ENCODE results near the gene ARHGAP29. TPM values are rescaled to one million over a fixed set of nuclear protein-coding genes. Genes with fewer than 3 reads are reported as not detected.
A peak's percentile ranks its signal among the peaks of the same experiment; 100 is the strongest.

The ARHGAP29 gene
- total and polyA plus RNA-seq, 2 donors (not counting 1 experiment from before 2014, with no cell fraction given) = 26.6 to 37.3 TPM

DNA sequence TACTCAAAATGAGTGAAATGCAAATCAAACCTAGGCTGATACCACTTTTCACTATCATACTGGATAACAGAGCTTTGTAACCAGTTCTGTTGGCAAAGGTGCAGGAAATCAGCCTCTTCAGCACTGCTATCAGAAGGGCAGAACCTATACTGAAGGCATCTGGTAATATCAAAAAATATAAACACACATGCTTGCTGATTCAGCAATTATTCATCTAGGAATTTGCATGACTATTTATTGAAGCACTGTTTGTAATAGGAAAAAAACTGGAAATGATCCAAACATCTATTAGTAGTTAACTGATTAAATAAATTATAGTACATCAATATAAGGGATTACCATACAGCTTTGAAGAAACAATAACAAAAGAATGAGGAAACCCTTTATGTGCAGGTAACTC, 21.4 kb downstream of the ARHGAP29 start:
- Histone ChIP-seq H3K79me2 (ENCODE audit: control insufficient read depth, insufficient read depth, low read length) (peaks cover 8% of the 10 kb centered on the region), H4K20me1 (ENCODE audit: control insufficient read depth, extremely low read depth, insufficient read depth, low read length) (no peaks in the 10 kb centered on the region), H3K4me1 (ENCODE audit: control insufficient read depth, extremely low read depth, insufficient read depth, low read length) (no peaks in the 10 kb centered on the region), H3K4me2 (ENCODE audit: extremely low read depth, insufficient read depth, low read length) (no peak overlapping the region), H3K36me3 (ENCODE audit: control insufficient read depth, insufficient read depth, low read length) (peaks cover 6% of the 10 kb centered on the region), H3K4me3 (replicated peaks in 1 of 4; ENCODE audit: control extremely low read depth in 1 of 4, insufficient read depth in 1 of 4, low read depth in 3 of 4, low read length in 4 of 4) (no peak overlapping the region), H3K27ac (ENCODE audit: insufficient read depth, low read length) (no peak overlapping the region), H3K9ac (ENCODE audit: insufficient read depth, low read length) (no peak overlapping the region), H2AFZ (ENCODE audit: low read length) (no peak overlapping the region), H3K9me3 (ENCODE audit: control insufficient read depth, insufficient read depth, low read depth, low read length) (no peaks in the 10 kb centered on the region), H3K27me3 (ENCODE audit: control insufficient read depth, insufficient read depth, low read length) (no peaks in the 10 kb centered on the region)
- DNase-seq (ENCODE audit: low read depth in 2 of 2) = peak; percentile 17 to 24
- no peak for TF ChIP-seq CTCF (conservative IDR thresholded peaks at IDR 0.05 in 1 of 2, IDR thresholded peaks at IDR 0.05 in 1 of 2; ENCODE audit: low read depth in 1 of 2, low read length in 2 of 2)
- no peak for TF ChIP-seq EZH2 (IDR thresholded peaks at IDR 0.05; ENCODE audit: low read length, missing control alignments)

GRCh38 chr1:94209982-94210381, 27.4 kb downstream of the ARHGAP29 start:
- TF ChIP-seq CTCF (conservative IDR thresholded peaks at IDR 0.05 in 1 of 2, IDR thresholded peaks at IDR 0.05 in 1 of 2; ENCODE audit: low read depth in 1 of 2, low read length in 2 of 2) (no peak), EZH2 (IDR thresholded peaks at IDR 0.05; ENCODE audit: low read length, missing control alignments) (no peak)
- H3K27me3 ChIP-seq (ENCODE audit: control insufficient read depth, insufficient read depth, low read length) = no peaks in the 10 kb centered on the region
- DNase-seq (ENCODE audit: low read depth in 2 of 2) = no peak
- no peaks in the 10 kb centered on the region for H4K20me1 ChIP-seq (ENCODE audit: control insufficient read depth, extremely low read depth, insufficient read depth, low read length)
- H3K9me3 ChIP-seq (ENCODE audit: control insufficient read depth, insufficient read depth, low read depth, low read length) = no peaks in the 10 kb centered on the region
- H3K9ac ChIP-seq (ENCODE audit: insufficient read depth, low read length) = no peak overlapping the region
- H3K36me3 ChIP-seq (ENCODE audit: control insufficient read depth, insufficient read depth, low read length) = peaks cover 5% of the 10 kb centered on the region
- no peak overlapping the region for H3K4me2 ChIP-seq (ENCODE audit: extremely low read depth, insufficient read depth, low read length)
- no peak overlapping the region for H3K27ac ChIP-seq (ENCODE audit: insufficient read depth, low read length)
- peaks cover 8% of the 10 kb centered on the region for H3K79me2 ChIP-seq (ENCODE audit: control insufficient read depth, insufficient read depth, low read length)
- no peak overlapping the region for H3K4me3 ChIP-seq (replicated peaks in 1 of 4; ENCODE audit: control extremely low read depth in 1 of 4, insufficient read depth in 1 of 4, low read depth in 3 of 4, low read length in 4 of 4)
- no peak overlapping the region for H2AFZ ChIP-seq (ENCODE audit: low read length)
- H3K4me1 ChIP-seq (ENCODE audit: control insufficient read depth, extremely low read depth, insufficient read depth, low read length) = no peaks in the 10 kb centered on the region

DNA sequence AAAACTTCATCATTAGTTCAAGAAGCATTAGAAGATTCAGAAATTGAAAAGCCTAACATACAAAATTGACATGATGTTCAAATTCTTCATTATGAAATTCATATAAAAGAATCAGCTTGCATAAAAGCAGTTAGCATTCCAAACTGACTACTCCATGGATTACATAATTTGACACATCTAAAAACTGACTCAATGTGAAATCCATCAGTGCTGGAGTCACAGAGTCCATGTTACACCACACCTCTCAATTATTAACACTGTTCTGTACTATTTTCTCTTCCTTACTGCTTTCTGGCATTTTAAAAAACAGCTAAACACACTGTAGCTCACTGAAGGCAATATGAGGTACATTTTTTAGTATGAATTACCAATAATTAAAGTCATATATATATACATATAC, 28.0 kb downstream of the ARHGAP29 start:
- no peak overlapping the region for H3K4me3 ChIP-seq (replicated peaks in 1 of 4; ENCODE audit: control extremely low read depth in 1 of 4, insufficient read depth in 1 of 4, low read depth in 3 of 4, low read length in 4 of 4)
- H3K27ac ChIP-seq (ENCODE audit: insufficient read depth, low read length) = no peak overlapping the region

More for the DNA sequence above, 28.0 kb downstream of the ARHGAP29 start:
- Histone ChIP-seq H3K27me3 (ENCODE audit: control insufficient read depth, insufficient read depth, low read length) (no peaks in the 10 kb centered on the region), H3K79me2 (ENCODE audit: control insufficient read depth, insufficient read depth, low read length) (peaks cover 6% of the 10 kb centered on the region), H3K4me2 (ENCODE audit: extremely low read depth, insufficient read depth, low read length) (no peak overlapping the region), H3K36me3 (ENCODE audit: control insufficient read depth, insufficient read depth, low read length) (peaks cover 5% of the 10 kb centered on the region), H3K9ac (ENCODE audit: insufficient read depth, low read length) (no peak overlapping the region), H3K9me3 (ENCODE audit: control insufficient read depth, insufficient read depth, low read depth, low read length) (no peaks in the 10 kb centered on the region), H2AFZ (ENCODE audit: low read length) (no peak overlapping the region), H4K20me1 (ENCODE audit: control insufficient read depth, extremely low read depth, insufficient read depth, low read length) (no peaks in the 10 kb centered on the region), H3K4me1 (ENCODE audit: control insufficient read depth, extremely low read depth, insufficient read depth, low read length) (no peaks in the 10 kb centered on the region)
- TF ChIP-seq EZH2 (IDR thresholded peaks at IDR 0.05; ENCODE audit: low read length, missing control alignments) = no peak
- TF ChIP-seq CTCF (conservative IDR thresholded peaks at IDR 0.05 in 1 of 2, IDR thresholded peaks at IDR 0.05 in 1 of 2; ENCODE audit: low read depth in 1 of 2, low read length in 2 of 2) = no peak
- peak; percentile 44 to 53 for DNase-seq (ENCODE audit: low read depth in 2 of 2)

All from fibroblast of lung (primary cell).